ENCODE results near the gene CHRNA3. TPM values are rescaled to one million over a fixed set of nuclear protein-coding genes. Genes with fewer than 3 reads are reported as not detected.
"Not testable (repeated sequence)": the region's sequence is repeated elsewhere in the genome, so short reads cannot be mapped to it uniquely, and the experiment has no call there.

Gene CHRNA3
- total RNA-seq, 3 donors from 2014 or later, result 0.48 to 0.59 TPM; not detected in 1

DNA sequence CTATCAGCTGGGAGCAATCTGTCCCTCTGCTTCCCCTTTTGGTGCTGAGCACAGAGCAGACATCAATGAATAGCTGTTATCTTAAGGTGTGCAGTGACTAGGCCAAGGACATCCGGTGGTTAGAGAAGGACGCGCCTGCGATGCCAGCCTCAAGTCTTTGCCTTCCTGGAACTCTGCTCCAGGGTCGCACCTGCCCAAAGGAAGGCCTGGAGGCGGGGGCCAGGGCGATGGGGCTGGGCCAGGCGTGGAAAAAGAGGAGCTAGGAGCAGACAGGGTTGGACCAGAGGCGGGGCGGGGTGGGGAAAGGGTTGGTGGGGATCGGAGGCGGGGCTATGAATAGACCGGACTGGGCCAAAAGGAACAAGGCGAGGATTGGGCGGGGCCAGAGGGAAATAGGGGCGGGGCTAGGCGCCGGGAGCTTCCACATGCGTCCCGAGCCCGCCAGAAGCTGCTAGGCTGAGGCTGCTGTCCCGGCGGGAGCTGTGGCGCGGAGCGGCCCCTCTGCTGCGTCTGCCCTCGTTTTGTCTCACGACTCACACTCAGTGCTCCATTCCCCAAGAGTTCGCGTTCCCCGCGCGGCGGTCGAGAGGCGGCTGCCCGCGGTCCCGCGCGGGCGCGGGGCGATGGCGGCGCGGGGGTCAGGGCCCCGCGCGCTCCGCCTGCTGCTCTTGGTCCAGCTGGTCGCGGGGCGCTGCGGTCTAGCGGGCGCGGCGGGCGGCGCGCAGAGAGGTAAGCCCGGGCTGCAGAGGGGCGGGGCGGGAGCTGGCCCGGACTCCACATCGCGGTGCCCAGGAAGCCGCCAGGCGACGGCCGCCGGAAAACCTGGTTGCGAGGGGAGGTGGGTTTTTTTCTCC lies 55.5 kb downstream of the CHRNA3 start, which contains the start of gene CHRNA5:
TSS of gene CHRNA5 (plus strand) at position 424 of the 854 bp plus-strand sequence. CDS start at position 624, 200 bp downstream.
- DNase-seq (ENCODE audit: low spot score in 2 of 2), result peak; percentile 78 to 85
- Histone ChIP-seq H3K27me3 (no peaks in the 10 kb centered on the region), H3K27ac (peak within 1 kb of the TSS; percentile 33 to 54)

DNA sequence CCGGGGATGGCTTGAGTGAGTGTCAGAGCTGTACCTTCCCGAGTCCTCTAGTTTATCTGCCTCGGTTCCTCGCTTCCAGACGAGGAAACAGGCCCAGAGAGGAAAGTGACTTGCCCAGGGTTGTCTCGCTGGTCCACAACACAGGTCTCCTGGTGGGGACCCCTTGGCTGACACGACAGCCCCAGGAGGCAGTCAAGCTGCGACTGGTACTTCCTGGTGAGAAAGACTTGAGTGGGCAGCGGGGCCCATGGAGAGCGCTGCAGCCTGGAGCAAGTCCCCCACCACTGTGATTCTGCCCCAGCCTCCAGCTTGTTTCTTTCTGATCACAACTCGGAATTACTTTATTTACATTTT lies 56.1 kb downstream of the CHRNA3 start:
- Histone ChIP-seq H3K27me3 (no peaks in the 10 kb centered on the region), H3K9me3 (no peaks in the 10 kb centered on the region), H3K36me3 (no peaks in the 10 kb centered on the region), H3K4me1 (no peaks in the 10 kb centered on the region), H3K27ac (peak overlapping the region in 1 of 2 donors; percentile 54), H3K4me3 (peak overlapping the region in 2 of 3 donors; percentile 69 to 77)
- no peak for TF ChIP-seq POLR2AphosphoS5 (IDR thresholded peaks at IDR 0.05)
- no peak for TF ChIP-seq POLR2A (IDR thresholded peaks at IDR 0.05)
- no peak for TF ChIP-seq CTCF (IDR thresholded peaks at IDR 0.05)
- intact Hi-C loops (cut with DNase I; ENCODE audit: low total_unique reads), result no loop called here
- no peak for DNase-seq (ENCODE audit: low spot score in 2 of 2)

More for the DNA sequence above, 55.5 kb downstream of the CHRNA3 start, which contains the start of gene CHRNA5:
- TF ChIP-seq POLR2AphosphoS5 (IDR thresholded peaks at IDR 0.05), result no peak
- TF ChIP-seq CTCF (IDR thresholded peaks at IDR 0.05), result no peak
- no peak for TF ChIP-seq POLR2A (IDR thresholded peaks at IDR 0.05)
- Histone ChIP-seq H3K9me3 (no peaks in the 10 kb centered on the region), H3K36me3 (no peaks in the 10 kb centered on the region), H3K4me3 (peak within 1 kb of the TSS; percentile 52 to 77 (median 69)), H3K4me1 (no peaks in the 10 kb centered on the region)
- intact Hi-C loops (cut with DNase I; ENCODE audit: low total_unique reads), result no loop called here

GRCh38 chr15:78563092-78563491 lies 57.7 kb downstream of the CHRNA3 start:
- no peaks in the 10 kb centered on the region for H3K9me3 ChIP-seq
- no peak overlapping the region for H3K4me3 ChIP-seq
- no peak for DNase-seq (ENCODE audit: low spot score in 2 of 2)
- H3K27me3 ChIP-seq, result no peaks in the 10 kb centered on the region
- H3K4me1 ChIP-seq, result no peaks in the 10 kb centered on the region
- no peaks in the 10 kb centered on the region for H3K36me3 ChIP-seq
- intact Hi-C loops (cut with DNase I; ENCODE audit: low total_unique reads), result no loop called here
- no peak for TF ChIP-seq CTCF (IDR thresholded peaks at IDR 0.05)
- no peak for TF ChIP-seq POLR2A (IDR thresholded peaks at IDR 0.05)
- TF ChIP-seq POLR2AphosphoS5 (IDR thresholded peaks at IDR 0.05), result no peak
- no peak overlapping the region for H3K27ac ChIP-seq

DNA sequence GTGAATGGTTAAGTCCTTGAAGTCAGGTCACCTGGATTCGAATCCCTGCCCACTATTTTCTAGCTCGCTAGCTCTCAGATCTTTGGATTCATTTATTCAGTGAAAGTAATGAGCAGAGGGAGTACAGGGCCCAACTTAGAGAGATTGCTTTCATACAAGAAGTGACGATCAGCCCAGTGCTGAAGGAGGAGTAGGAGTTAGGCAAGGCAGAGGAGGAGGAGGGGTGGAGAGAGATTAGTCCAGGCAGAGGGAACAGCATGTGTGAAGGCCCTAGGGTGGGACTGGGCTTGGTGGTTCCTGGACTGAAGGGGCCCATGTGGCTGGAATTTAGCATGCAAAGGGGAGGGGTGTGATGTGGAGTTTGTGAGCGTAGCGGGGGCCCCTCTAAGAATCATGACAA lies 59.3 kb downstream of the CHRNA3 start:
- TF ChIP-seq CTCF (IDR thresholded peaks at IDR 0.05) (no peak), POLR2AphosphoS5 (IDR thresholded peaks at IDR 0.05) (no peak), POLR2A (IDR thresholded peaks at IDR 0.05) (no peak)
- intact Hi-C loops (cut with DNase I; ENCODE audit: low total_unique reads), result no loop called here
- no peaks in the 10 kb centered on the region for H3K4me1 ChIP-seq
- no peaks in the 10 kb centered on the region for H3K36me3 ChIP-seq
- H3K4me3 ChIP-seq, result no peak overlapping the region
- H3K9me3 ChIP-seq, result no peaks in the 10 kb centered on the region
- no peak for DNase-seq (ENCODE audit: low spot score in 2 of 2)
- H3K27ac ChIP-seq, result no peak overlapping the region
- H3K27me3 ChIP-seq, result no peaks in the 10 kb centered on the region

- intact Hi-C loops (cut with DNase I; ENCODE audit: low total_unique reads); H3K4me1 ChIP-seq; DNase-seq (ENCODE audit: low spot score in 2 of 2): not testable (repeated sequence)
Measured at GRCh38 chr15:78560201-78560600, 60.6 kb downstream of the CHRNA3 start.

More at GRCh38 chr15:78560201-78560600, 60.6 kb downstream of the CHRNA3 start:
- H3K9me3 ChIP-seq, H3K36me3 ChIP-seq, H3K27ac ChIP-seq, H3K27me3 ChIP-seq, H3K4me3 ChIP-seq: not testable (repeated sequence)
